GM10847 (cell line): Measurements from ENCODE around the gene FSTL5.

Experiments
- POLR2A ChIP-seq: IDR thresholded peaks from 2 replicates; pipeline ENCODE4 v1.6.1; 2011; ENCODE audit not compliant: insufficient read length; ENCODE audit errors: extremely low read depth

Gene FSTL5

GRCh38 chr4:161656594-161656993 is 507.2 kb downstream of the FSTL5 start:
- TF ChIP-seq POLR2A, result no peak

DNA sequence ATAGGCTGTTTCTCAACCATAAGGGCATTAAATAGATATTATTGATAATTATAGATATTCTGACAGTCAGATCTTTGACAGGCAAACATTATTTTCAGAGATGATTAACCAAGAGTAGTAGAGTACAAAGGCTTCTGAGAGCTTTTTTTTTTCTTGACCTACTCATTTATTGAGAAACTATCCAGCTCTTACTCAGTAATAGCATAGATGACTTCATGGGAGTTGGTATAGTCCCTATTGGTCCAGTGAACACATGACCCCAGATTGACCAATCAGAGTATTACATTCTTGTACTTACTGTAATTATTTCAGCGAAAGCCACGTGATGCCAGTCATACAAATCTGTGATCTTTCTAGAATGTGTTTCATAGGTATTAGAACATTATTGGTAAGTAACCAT is 508.7 kb downstream of the FSTL5 start:
- no peak for TF ChIP-seq POLR2A

DNA sequence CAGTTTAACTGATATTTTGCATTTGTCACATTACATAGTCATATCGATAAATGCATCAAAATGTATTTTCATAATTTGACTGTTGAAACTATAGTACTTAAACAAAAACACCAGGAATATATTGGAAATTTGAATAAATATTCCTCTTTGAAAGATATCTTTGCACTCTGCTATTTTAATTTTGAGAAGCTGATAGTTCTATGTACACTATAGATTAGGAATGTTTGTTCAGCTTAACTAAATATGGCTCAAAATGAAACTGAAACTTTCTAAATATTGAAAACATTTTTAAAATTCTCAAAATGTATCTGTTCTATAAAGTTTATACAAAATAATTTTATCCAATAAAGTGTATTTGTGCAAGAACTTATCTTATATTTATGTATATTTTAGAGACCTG is 510.1 kb downstream of the FSTL5 start:
- no peak for TF ChIP-seq POLR2A

GRCh38 chr4:161651586-161651985 is 512.2 kb downstream of the FSTL5 start:
- TF ChIP-seq POLR2A, result no peak

- no peak for TF ChIP-seq POLR2A
Observed at GRCh38 chr4:161650812-161651211, 513.0 kb downstream of the FSTL5 start.

- no peak for TF ChIP-seq POLR2A
Observed at GRCh38 chr4:161647757-161648156, 516.0 kb downstream of the FSTL5 start.

DNA sequence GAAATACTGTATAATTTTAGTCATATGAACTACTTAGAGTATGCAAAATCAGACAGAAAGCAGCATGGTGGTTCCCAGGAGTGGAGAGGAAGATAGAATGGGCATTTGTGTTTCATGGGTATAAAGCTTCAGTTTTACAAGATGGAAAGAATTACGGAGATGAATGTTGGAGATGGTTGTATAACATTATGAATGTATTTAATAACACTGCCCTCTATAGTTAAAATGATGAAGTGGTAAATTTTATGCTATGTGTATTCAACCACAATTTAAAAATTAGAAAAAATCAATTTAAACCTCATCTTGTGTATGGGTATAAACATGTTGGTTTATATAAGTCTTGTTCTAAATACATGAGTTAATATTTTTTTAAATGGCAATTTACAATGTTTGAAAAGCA is 521.1 kb downstream of the FSTL5 start:
- TF ChIP-seq POLR2A, result no peak

DNA sequence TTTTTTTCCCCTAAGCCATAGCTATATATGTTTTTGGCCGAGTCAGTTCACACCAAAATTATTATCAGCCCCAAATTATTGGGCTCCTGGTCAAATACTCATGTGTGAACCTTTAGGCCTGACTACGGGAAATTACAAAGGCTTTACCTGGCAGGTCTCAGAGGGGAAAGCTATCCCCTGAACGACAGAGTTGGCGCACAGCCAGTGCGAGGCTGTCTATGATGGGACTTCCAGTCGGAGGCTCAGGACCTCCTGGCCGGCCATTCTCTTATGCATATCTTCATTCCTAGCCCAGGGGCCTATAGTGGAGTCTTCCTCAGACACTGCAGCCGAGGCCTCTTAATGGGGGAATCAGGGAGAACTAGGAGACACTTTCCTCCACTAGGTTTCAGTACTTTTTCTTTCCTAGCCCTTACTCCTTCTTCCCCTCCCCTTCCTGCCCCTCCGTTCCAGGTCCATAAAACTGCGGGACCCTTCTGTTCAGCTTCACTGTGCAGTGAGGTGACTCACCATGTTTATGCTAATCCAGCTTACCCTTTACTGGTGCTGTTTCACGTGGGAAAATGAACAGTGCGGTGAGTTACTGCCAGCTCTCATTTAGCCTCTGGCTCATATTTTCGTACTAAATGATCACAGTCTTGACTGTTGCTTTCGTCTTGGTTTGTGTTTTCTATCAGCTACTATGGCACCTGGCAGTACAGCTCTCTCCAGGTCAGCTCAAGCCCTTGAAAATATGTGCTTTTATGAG is 533.9 kb downstream of the FSTL5 start:
- no peak for TF ChIP-seq POLR2A

DNA sequence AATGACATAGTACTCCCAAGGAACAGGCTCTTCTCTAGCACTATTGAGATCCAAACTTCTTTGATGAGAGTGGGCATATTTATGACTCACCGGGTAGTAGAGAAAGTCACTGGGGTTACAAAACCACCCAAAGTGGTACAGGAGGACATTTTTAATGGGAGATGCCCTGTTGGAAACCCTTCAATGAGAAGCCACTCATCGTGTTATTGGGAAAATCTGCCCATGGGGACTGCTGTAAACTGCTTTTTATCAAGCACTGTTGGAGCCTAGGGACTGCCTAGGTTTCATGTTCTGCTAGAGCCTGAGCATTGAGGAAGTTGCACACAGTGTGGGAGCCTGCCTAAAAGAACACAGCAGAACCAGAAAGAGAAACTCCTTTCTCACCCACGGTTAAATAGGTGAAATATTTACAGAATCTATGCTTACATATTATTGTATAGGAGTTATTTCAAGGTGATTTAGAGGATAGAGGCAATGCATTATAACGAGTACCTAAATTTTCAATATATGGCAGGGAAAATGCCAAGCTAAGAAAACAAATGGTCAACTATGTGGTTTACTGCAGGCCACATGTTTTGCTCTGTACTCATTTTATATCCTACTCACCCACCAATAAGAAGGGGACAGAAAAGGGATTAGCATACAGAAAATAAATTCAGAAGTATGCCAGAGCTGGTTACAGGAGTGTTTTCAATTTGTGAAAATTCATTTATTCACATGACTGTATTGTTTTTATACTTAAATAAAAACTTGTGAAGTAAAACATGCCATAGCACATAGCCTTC is 559.1 kb downstream of the FSTL5 start:
- TF ChIP-seq POLR2A, result no peak

DNA sequence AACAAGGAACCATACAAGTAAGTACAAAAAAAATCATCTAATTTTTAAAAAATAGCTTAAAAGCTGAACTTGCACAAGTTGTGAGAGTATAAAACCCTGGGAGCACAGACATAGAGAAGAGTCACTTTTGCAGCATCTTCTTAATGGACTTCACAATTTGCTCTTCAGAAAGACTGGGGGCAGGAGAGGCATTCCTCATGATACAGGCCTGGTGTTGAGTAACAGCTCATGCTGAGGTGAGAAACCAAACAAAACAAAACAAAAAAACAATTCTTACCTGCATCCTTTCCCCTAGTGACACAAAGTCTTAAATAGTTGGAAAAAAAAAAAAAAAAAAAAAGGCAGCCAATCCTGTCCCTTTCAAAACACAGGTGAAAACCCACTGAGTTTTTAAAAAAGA is 562.8 kb downstream of the FSTL5 start:
- no peak for TF ChIP-seq POLR2A

DNA sequence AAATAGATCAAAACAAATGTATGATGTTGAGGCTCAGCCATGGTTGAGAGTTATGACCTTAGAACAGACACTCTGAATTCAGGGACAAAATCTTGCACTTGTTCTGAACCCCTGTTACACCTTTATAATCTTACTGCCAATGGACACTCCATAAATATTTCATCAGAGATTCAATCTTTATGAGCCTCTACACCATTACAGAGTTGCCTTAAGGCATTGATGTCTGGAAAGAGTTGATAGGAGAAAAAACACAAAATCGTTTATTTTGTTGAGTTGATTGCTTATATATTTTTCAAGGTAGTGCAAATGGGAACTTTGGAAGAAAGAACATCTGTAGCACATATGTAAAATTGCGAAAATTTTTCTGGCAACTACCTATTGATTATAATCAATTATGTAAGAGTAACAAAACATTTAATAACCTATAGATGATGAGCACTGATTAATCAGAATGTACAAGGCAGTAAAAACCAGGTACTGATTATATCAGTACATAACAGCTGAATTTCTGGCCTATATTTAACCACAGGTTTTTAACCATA is 568.5 kb downstream of the FSTL5 start:
- TF ChIP-seq POLR2A, result no peak

DNA sequence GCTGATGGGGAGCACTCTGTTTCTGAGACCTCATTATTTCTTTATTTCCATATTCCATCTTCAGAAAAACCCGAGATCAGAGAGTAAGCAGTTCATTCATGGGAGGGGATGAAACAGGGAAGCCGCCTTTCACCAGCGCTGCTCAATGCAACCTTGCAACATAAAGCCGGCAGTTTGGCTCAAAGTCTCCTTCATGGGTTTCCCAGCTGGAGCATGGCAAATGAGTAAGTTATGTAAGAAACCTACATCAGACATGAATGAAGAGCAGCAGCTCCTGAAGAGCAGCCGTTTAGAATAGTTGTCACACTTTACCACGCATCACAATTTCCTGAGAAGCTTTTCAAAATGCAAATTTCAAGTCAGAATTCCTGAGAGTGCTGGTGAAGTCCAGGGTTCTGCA is 578.8 kb downstream of the FSTL5 start:
- no peak for TF ChIP-seq POLR2A

- no peak for TF ChIP-seq POLR2A
Observed at GRCh38 chr4:161583549-161583948, 580.3 kb downstream of the FSTL5 start.

DNA sequence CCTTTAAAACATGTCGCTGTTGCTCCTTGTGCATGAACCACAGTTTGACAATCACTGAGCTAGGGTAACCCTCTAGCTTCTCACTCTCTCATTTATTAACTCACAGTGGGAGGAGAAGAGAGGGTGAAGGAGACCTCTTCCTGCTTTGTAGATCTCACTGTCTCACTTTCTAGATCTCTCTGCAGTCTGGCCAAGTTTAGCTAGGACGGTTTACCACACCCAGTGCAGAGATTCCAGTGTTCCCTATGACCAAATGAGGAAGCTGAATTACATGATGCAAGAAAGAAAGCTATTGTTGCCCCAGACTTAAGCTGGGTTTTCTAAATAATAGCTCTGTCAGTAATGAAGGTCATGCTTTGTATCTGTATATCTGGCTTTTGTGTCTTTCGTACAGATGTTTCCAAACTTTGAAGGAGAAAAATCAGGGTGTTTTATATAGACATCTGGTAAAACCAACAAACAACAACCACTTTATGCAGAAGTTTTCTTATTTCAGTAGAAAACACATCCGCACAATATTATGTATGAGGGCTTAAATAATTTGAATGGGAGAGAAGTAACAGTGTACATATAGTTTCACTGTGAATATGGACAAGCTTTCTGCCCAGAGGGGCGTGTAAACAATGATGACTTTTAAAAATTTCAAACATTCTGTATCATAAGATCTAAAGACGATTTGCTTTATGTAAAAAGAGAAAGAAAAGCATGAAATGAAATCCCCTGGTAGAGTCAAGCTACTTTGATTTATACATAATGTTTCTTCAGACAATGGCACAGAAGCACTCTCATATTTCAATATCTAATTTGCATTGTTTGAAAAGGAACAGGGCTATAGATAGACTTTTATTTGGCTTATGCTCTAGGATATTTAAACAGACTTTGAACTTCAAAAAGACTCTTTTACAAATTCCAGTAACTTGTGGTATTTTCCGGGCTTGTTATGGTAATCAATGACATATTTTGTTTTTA is 582.3 kb downstream of the FSTL5 start:
- no peak for TF ChIP-seq POLR2A
